Caco-2 (cell line): ENCODE results near the gene LUC7L. TPM values are rescaled to one million over a fixed set of nuclear protein-coding genes. Genes with fewer than 3 reads are reported as not detected.
"Not testable (repeated sequence)": the region's sequence is repeated elsewhere in the genome, so short reads cannot be mapped to it uniquely, and the experiment has no call there.

ENCODE experiments used
- BruUV-seq: library from RNA; stranded (reverse); fragments of 400-500 nt; replicated peaks from 2 replicates; lab custom pipeline; 2021; lab: Mats Ljungman, UMichigan
- CTCF ChIA-PET: fragments of 300-600 bp; sonication (Branson Sonifier 250); formaldehyde crosslinking; loops from one replicate; lab custom pipeline; 2022; ENCODE audit warnings: antibody characterized with exemption; lab: Charles Lee
- POLR2A ChIA-PET: fragments of 300-600 bp; sonication (Branson Sonifier 250); formaldehyde crosslinking; loops from one replicate; lab custom pipeline; 2022; ENCODE audit warnings: antibody characterized with exemption; lab: Charles Lee
- DNase-seq, 2 experiments: peaks; one replicate each; pipeline versions ENCODE4 v3.0.0 to v3.0.0-alpha.2; 2020 to 2022
- H3K27me3 ChIP-seq: replicated peaks from 2 replicates; pipeline ENCODE4 v1.6.0; 2011; ENCODE audit warnings: low read length; ENCODE audit not compliant: control insufficient read depth, insufficient read depth
- H3K36me3 ChIP-seq: 2 replicates; pipeline ENCODE4 v1.5.1; 2011; ENCODE audit warnings: low read length; ENCODE audit not compliant: control insufficient read depth, insufficient read depth
- H3K4me1 ChIP-seq: fragments of 250-450 bp; sonication (Bioruptor Pico); 2 replicates; pipeline ENCODE4 v1.5.1; 2020; ENCODE audit warnings: mild to moderate bottlenecking
- H3K4me3 ChIP-seq: 2 replicates; pipeline ENCODE4 v1.5.1; 2011; ENCODE audit warnings: low read depth, mild to moderate bottlenecking, control low read depth, low read length
- H3K9me3 ChIP-seq: fragments of 250-450 bp; sonication (Bioruptor Pico); 2 replicates; pipeline ENCODE4 v1.5.1; 2020; ENCODE audit warnings: mild to moderate bottlenecking, moderate library complexity
- H3K27ac Mint-ChIP-seq: one replicate; pipeline ENCODE4 v1.8.0; 2022; ENCODE audit warnings: mixed read lengths; ENCODE audit not compliant: unreplicated experiment
- H3K27me3 Mint-ChIP-seq: one replicate; pipeline ENCODE4 v1.8.0; 2022; ENCODE audit warnings: mixed read lengths; ENCODE audit not compliant: insufficient read depth, unreplicated experiment
- H3K36me3 Mint-ChIP-seq: one replicate; pipeline ENCODE4 v1.8.0; 2022; ENCODE audit warnings: mild to moderate bottlenecking, mixed read lengths; ENCODE audit not compliant: insufficient read depth, unreplicated experiment
- H3K4me1 Mint-ChIP-seq: one replicate; pipeline ENCODE4 v1.8.0; 2022; ENCODE audit warnings: low read depth, mixed read lengths; ENCODE audit not compliant: unreplicated experiment
- H3K4me3 Mint-ChIP-seq: one replicate; pipeline ENCODE4 v1.8.0; 2022; ENCODE audit warnings: mild to moderate bottlenecking, moderate library complexity, mixed read lengths; ENCODE audit not compliant: unreplicated experiment
- H3K9me3 Mint-ChIP-seq: one replicate; pipeline ENCODE4 v1.8.0; 2022; ENCODE audit warnings: mixed read lengths; ENCODE audit not compliant: unreplicated experiment
- intact Hi-C: fragments of 100-400 bp; cut with micrococcal nuclease; formaldehyde crosslinking; loops from one replicate; pipeline ENCODE4 v1.10.0; 2022; ENCODE audit not compliant: unreplicated experiment
- total RNA-seq: library from RNA; stranded (reverse); gene quantifications from 2 replicates; pipeline ENCODE4 v1.2.3, GENCODE V29; 2022
- TF ChIP-seq, protein P1 (sequence below), 2 experiments: fragments of 200-600 bp in 1 of 2; IDR thresholded peaks; 1 replicate in 1 of 2; 2 replicates in 1 of 2; pipeline versions ENCODE4 v1.5.1 to v1.8.0; 2011 to 2022; ENCODE audit warnings: antibody characterized with exemption in 1 of 2, control low read depth in 1 of 2, inconsistent platforms in 1 of 2, low read depth in 1 of 2, low read length in 1 of 2, mild to moderate bottlenecking in 1 of 2, moderate library complexity in 1 of 2; ENCODE audit not compliant: insufficient read depth in 1 of 2, severe bottlenecking in 1 of 2, unreplicated experiment in 1 of 2

LUC7L gene
- total RNA-seq, 1 experiment from 2014 or later = 80.7 TPM

GRCh38 chr16:177394-177822, 51.8 kb downstream of the LUC7L start:
- H3K4me1 ChIP-seq = peaks cover 5% of the 10 kb centered on the region
- H3K4me3 Mint-ChIP-seq = peak overlapping the region; percentile 53
- H3K4me3 ChIP-seq = no peak overlapping the region
- no peaks in the 10 kb centered on the region for H3K4me1 Mint-ChIP-seq
- intact Hi-C loops = no loop called here
- no peaks in the 10 kb centered on the region for H3K27me3 ChIP-seq
- peaks cover 14% of the 10 kb centered on the region for H3K36me3 Mint-ChIP-seq
- TF ChIP-seq, protein P1, sequence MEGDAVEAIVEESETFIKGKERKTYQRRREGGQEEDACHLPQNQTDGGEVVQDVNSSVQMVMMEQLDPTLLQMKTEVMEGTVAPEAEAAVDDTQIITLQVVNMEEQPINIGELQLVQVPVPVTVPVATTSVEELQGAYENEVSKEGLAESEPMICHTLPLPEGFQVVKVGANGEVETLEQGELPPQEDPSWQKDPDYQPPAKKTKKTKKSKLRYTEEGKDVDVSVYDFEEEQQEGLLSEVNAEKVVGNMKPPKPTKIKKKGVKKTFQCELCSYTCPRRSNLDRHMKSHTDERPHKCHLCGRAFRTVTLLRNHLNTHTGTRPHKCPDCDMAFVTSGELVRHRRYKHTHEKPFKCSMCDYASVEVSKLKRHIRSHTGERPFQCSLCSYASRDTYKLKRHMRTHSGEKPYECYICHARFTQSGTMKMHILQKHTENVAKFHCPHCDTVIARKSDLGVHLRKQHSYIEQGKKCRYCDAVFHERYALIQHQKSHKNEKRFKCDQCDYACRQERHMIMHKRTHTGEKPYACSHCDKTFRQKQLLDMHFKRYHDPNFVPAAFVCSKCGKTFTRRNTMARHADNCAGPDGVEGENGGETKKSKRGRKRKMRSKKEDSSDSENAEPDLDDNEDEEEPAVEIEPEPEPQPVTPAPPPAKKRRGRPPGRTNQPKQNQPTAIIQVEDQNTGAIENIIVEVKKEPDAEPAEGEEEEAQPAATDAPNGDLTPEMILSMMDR (IDR thresholded peaks at IDR 0.05; ENCODE audit: insufficient read depth in 1 of 2, low read depth in 1 of 2, low read length in 1 of 2, severe bottlenecking in 1 of 2, unreplicated experiment in 1 of 2) = no peak
- no peaks in the 10 kb centered on the region for H3K36me3 ChIP-seq
- no TSS peak for BruUV-seq
- no peaks in the 10 kb centered on the region for H3K9me3 ChIP-seq
- H3K27me3 Mint-ChIP-seq = peaks cover 11% of the 10 kb centered on the region
- ChIA-PET POLR2A (no interaction called here), CTCF (no interaction called here)
- no peak for DNase-seq
- H3K27ac Mint-ChIP-seq = no peak overlapping the region
- H3K9me3 Mint-ChIP-seq = no peaks in the 10 kb centered on the region

- Mint-ChIP-seq H3K4me3 (peak within 1 kb of the TSS; percentile 53), H3K27me3 (peaks cover 13% of the 10 kb centered on the region)
- H3K4me1 Mint-ChIP-seq, POLR2A ChIA-PET, intact Hi-C loops, H3K9me3 ChIP-seq, CTCF ChIA-PET, H3K4me1 ChIP-seq, H3K36me3 ChIP-seq, H3K27ac Mint-ChIP-seq, BruUV-seq, H3K27me3 ChIP-seq, H3K9me3 Mint-ChIP-seq, H3K36me3 Mint-ChIP-seq, DNase-seq: not testable (repeated sequence)
- peak within 1 kb of the TSS; percentile 19 for H3K4me3 ChIP-seq
Observed at GRCh38 chr16:176477-177382, 52.5 kb downstream of the LUC7L start, which contains the start of gene HBA1. Gene HBA1, plus strand, starts transcription at chr16:176680. Its CDS starts 37 bp downstream, at chr16:176717.

- H3K27me3 Mint-ChIP-seq = peaks cover 14% of the 10 kb centered on the region
- BruUV-seq, POLR2A ChIA-PET, H3K36me3 Mint-ChIP-seq, H3K27me3 ChIP-seq, H3K27ac Mint-ChIP-seq, H3K36me3 ChIP-seq, H3K4me3 ChIP-seq, H3K4me1 ChIP-seq, CTCF ChIA-PET, H3K4me3 Mint-ChIP-seq, H3K4me1 Mint-ChIP-seq, DNase-seq, H3K9me3 Mint-ChIP-seq, H3K9me3 ChIP-seq, intact Hi-C loops: not testable (repeated sequence)
Observed at GRCh38 chr16:176006-176405, 53.2 kb downstream of the LUC7L start.
